OCI-LY3 (cell line): ENCODE results near the gene GSDME.

Experiments
- H2AFZ ChIP-seq: fragments of 200-600, 300-600 bp; shearing (Covaris generic); 2 replicates; pipeline ENCODE4 v1.6.0; 2014; ENCODE audit warnings: antibody characterized with exemption, low read depth, low read length
- H3K27ac ChIP-seq: fragments of 200-600, 300-600 bp; sonication (generic); 2 replicates; pipeline ENCODE4 v1.5.1; 2014; ENCODE audit warnings: mild to moderate bottlenecking, low read length, moderate library complexity, mixed read lengths
- H3K27me3 ChIP-seq: fragments of 200-600, 300-600 bp; sonication (generic); 2 replicates; pipeline ENCODE4 v1.6.1; 2014; ENCODE audit warnings: low read depth, low read length, mixed read lengths
- H3K36me3 ChIP-seq: fragments of 200-600, 300-600 bp; sonication (generic); replicated peaks from 2 replicates; pipeline ENCODE3; 2014; ENCODE audit warnings: low read depth, low read length, mixed read lengths
- H3K4me1 ChIP-seq: fragments of 300-600, 200-600 bp; sonication (generic); 2 replicates; pipeline ENCODE4 v1.6.1; 2014; ENCODE audit warnings: low read length, mixed read lengths
- H3K4me2 ChIP-seq: fragments of 200-600, 300-600 bp; sonication (generic); 2 replicates; pipeline ENCODE4 v1.6.1; 2014; ENCODE audit warnings: low read length, mixed read lengths
- H3K4me3 ChIP-seq: fragments of 300-600, 200-600 bp; sonication (generic); 2 replicates; pipeline ENCODE4 v1.5.1; 2014; ENCODE audit warnings: antibody characterized with exemption, mild to moderate bottlenecking, low read length, moderate library complexity
- H3K79me2 ChIP-seq: fragments of 300-600, 200-600 bp; shearing (Covaris generic); 2 replicates; pipeline ENCODE4 v1.6.1; 2014; ENCODE audit warnings: mild to moderate bottlenecking, low read length, mixed read lengths
- H3K9ac ChIP-seq: fragments of 300-600, 200-600 bp; shearing (Covaris generic); 2 replicates; pipeline ENCODE4 v1.6.0; 2014; ENCODE audit warnings: mild to moderate bottlenecking, low read length, moderate library complexity
- H3K9me3 ChIP-seq: fragments of 200-600, 300-600 bp; shearing (Covaris generic); 2 replicates; pipeline ENCODE4 v1.6.1; 2014; ENCODE audit warnings: low read length, mixed read lengths; ENCODE audit not compliant: insufficient read depth
- H4K20me1 ChIP-seq: fragments of 200-600, 300-600 bp; sonication (generic); 2 replicates; pipeline ENCODE4 v1.6.1; 2016; ENCODE audit warnings: low read length, mixed read lengths; ENCODE audit not compliant: insufficient read depth
- EZH2phosphoT487 ChIP-seq: fragments of 200-600 bp; shearing (Covaris generic); IDR thresholded peaks from 2 replicates; pipeline ENCODE4 v1.6.1; 2018; ENCODE audit warnings: antibody characterized with exemption, mixed run types, low read depth
- TF ChIP-seq, protein P1 (sequence below): fragments of 200-600, 300-600 bp; sonication (generic); IDR thresholded peaks from 2 replicates; pipeline ENCODE4 v1.5.1; 2014; ENCODE audit warnings: antibody characterized with exemption, low read length, low read depth

Gene GSDME

DNA sequence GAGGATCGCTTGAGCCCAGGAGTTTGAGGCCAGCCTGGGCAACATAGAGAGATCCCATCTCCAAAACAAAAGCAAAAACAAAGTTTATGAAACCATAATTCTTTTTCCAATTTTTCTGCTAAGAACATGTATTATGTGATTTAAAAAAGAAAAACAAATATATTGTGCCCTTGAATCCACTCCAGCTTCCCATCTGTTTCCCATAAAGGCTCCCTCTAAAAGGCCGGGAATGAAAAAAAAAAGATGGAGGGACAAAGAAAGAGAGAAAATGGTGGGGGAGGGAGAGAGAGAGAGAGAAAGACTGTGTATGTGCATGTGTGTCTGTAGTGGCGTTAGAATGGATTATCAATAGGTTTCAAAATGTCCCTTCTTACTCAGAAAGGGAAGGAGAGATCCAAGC is 20.5 kb upstream of the GSDME start:
- H3K9ac ChIP-seq: no peak overlapping the region
- no peak overlapping the region for H3K4me2 ChIP-seq
- H3K79me2 ChIP-seq: no peaks in the 10 kb centered on the region
- peaks cover 19% of the 10 kb centered on the region for H3K4me1 ChIP-seq
- H3K27ac ChIP-seq: no peak overlapping the region
- no peaks in the 10 kb centered on the region for H3K27me3 ChIP-seq
- H4K20me1 ChIP-seq: no peaks in the 10 kb centered on the region
- no peaks in the 10 kb centered on the region for H3K9me3 ChIP-seq
- no peak overlapping the region for H3K4me3 ChIP-seq
- no peak overlapping the region for H2AFZ ChIP-seq
- no peaks in the 10 kb centered on the region for H3K36me3 ChIP-seq
- TF ChIP-seq, protein P1, sequence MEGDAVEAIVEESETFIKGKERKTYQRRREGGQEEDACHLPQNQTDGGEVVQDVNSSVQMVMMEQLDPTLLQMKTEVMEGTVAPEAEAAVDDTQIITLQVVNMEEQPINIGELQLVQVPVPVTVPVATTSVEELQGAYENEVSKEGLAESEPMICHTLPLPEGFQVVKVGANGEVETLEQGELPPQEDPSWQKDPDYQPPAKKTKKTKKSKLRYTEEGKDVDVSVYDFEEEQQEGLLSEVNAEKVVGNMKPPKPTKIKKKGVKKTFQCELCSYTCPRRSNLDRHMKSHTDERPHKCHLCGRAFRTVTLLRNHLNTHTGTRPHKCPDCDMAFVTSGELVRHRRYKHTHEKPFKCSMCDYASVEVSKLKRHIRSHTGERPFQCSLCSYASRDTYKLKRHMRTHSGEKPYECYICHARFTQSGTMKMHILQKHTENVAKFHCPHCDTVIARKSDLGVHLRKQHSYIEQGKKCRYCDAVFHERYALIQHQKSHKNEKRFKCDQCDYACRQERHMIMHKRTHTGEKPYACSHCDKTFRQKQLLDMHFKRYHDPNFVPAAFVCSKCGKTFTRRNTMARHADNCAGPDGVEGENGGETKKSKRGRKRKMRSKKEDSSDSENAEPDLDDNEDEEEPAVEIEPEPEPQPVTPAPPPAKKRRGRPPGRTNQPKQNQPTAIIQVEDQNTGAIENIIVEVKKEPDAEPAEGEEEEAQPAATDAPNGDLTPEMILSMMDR: no peak
- TF ChIP-seq EZH2phosphoT487: no peak

DNA sequence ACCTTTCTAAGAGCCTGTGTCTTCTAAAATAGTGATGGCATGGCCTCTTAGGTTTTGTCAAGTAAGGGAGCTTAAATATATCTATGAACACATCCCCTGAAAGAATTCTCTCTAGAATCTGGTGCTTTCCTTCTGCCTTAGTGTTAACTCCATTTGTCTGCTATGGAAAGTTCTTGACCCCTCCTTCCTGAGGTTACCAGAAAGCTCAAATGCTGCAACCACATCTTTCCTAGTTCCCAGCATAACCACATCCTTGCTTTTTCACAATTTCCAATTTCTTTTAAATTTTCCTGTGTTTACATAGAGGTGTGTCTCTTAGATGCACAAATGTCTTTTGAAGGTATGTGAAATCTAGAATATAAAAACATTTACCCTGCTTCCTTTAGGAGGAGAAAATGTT is 16.4 kb upstream of the GSDME start:
- no peak overlapping the region for H2AFZ ChIP-seq
- H4K20me1 ChIP-seq: no peaks in the 10 kb centered on the region
- H3K9ac ChIP-seq: no peak overlapping the region
- no peak overlapping the region for H3K4me3 ChIP-seq
- no peaks in the 10 kb centered on the region for H3K36me3 ChIP-seq
- no peaks in the 10 kb centered on the region for H3K79me2 ChIP-seq
- H3K27me3 ChIP-seq: no peaks in the 10 kb centered on the region
- TF ChIP-seq, protein P1: no peak
- TF ChIP-seq EZH2phosphoT487: no peak
- H3K4me2 ChIP-seq: no peak overlapping the region
- H3K4me1 ChIP-seq: peaks cover 11% of the 10 kb centered on the region
- H3K9me3 ChIP-seq: no peaks in the 10 kb centered on the region
- H3K27ac ChIP-seq: no peak overlapping the region

DNA sequence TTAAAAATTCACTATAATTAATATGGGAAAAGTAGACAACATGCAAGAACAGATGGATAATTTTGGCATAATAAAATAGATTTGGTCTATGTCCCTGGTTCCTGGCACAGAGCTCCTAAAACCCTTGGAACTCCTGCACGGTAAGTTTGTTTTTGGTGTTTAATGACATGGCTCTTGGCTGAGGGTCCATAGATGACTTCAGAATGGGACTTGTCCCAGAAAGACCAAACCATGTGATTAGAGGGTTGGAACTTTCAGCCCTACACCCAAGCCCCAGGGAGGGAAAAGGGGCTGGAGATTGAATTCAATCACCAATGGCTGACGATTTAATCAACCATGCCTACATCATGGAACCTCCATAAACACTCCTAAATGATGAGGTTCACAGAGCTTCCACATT is 12.6 kb upstream of the GSDME start:
- Histone ChIP-seq H4K20me1 (no peaks in the 10 kb centered on the region), H3K36me3 (no peaks in the 10 kb centered on the region)
- TF ChIP-seq EZH2phosphoT487: no peak
- TF ChIP-seq, protein P1: no peak

DNA sequence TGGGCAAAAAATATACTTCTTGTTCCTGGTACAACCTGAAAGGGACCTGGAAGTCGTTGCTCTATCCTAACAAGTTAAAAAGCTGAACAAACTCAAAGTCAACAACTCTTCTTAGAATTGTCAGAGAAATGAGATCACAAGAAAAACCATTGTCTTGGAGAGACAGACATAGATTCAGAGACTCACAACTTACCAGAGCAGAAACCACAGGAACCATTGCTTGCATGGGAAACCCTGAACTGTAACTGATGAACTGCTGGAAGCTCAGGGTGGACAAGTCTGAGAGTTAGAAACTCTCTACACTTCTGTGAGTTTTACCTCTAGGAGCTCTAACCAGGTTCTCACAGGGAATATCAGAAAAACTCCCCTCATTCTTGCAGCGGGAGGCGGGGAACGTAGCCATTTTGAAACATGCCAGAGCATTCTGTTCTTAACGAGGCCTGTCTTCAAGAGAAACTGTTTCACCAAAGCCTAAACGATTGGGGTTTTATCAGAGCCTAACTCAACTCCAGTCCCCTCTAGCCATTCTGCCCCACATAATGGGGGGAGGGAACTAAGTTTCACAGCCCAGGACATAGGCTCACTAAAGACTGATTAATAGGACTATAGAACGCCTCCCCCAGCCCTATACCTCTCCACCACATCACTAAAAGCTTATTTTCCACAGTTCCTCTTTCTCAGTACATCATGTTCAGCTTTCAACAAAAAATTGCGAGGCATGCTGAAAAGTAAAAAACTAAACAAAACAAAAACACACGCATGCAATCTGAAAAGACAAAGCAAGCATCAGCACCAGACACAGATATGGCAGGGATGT is 12.0 kb upstream of the GSDME start:
- Histone ChIP-seq H3K4me1 (peaks cover 9% of the 10 kb centered on the region), H3K79me2 (no peaks in the 10 kb centered on the region), H3K9ac (no peak overlapping the region), H3K36me3 (no peaks in the 10 kb centered on the region), H3K27ac (no peak overlapping the region), H4K20me1 (no peaks in the 10 kb centered on the region), H3K9me3 (no peaks in the 10 kb centered on the region), H3K4me3 (no peak overlapping the region), H2AFZ (no peak overlapping the region), H3K4me2 (no peak overlapping the region), H3K27me3 (no peaks in the 10 kb centered on the region)
- TF ChIP-seq, protein P1: no peak
- TF ChIP-seq EZH2phosphoT487: no peak

More for the DNA sequence above, 12.6 kb upstream of the GSDME start:
- no peak overlapping the region for H3K4me2 ChIP-seq
- no peaks in the 10 kb centered on the region for H3K79me2 ChIP-seq
- H2AFZ ChIP-seq: no peak overlapping the region
- no peak overlapping the region for H3K9ac ChIP-seq
- H3K27me3 ChIP-seq: no peaks in the 10 kb centered on the region
- H3K27ac ChIP-seq: no peak overlapping the region
- H3K4me1 ChIP-seq: peaks cover 9% of the 10 kb centered on the region
- no peak overlapping the region for H3K4me3 ChIP-seq
- H3K9me3 ChIP-seq: no peaks in the 10 kb centered on the region
